OCI-M2 (cell line): ENCODE measurements around the gene POLR2I.
"Not testable (repeated sequence)": the region's sequence is repeated elsewhere in the genome, so short reads cannot be mapped to it uniquely, and the experiment has no call there.

Experiments
- DNase-seq: peaks from one replicate; lab custom pipeline; 2025; ENCODE audit not compliant: unreplicated experiment; lab: John Stamatoyannopoulos, UW

Gene POLR2I

DNA sequence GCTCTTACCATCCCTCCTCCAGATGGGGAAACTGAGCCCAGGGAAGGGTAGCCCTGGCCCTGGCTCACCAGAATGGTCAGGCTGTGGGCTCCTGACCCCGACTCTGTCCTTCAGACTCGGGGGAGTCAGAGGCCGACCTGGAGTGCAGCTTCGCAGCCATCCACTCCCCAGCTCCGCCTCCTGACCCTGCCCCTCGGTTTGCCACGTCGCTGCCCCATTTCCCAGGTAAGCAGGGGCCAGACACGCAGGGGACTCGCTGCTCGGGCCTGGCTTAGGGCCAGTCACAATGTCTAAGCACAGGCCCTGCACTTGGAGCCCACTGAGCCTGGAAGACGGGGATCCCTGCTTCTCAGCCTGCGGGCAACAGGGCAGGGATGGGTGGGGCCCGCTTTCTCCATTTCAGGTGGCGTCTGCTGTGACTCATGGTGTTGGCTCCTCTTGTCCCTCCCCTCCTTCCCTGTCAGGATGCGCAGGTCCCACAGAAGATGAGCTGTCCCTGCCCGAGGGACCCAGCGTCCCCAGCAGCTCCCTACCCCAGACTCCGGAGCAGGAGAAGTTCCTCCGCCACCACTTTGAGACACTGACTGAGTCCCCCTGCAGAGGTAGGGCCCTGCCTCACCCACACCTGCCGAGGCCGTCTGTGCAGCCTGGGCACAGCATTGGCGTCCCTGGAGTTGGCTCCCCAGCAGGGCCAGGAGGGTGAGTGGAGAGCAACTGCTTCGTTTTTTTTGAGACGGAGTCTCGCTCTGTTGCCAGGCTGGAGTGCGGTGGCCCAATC, 12.9 kb downstream of the POLR2I start:
- DNase-seq, result no peak

DNA sequence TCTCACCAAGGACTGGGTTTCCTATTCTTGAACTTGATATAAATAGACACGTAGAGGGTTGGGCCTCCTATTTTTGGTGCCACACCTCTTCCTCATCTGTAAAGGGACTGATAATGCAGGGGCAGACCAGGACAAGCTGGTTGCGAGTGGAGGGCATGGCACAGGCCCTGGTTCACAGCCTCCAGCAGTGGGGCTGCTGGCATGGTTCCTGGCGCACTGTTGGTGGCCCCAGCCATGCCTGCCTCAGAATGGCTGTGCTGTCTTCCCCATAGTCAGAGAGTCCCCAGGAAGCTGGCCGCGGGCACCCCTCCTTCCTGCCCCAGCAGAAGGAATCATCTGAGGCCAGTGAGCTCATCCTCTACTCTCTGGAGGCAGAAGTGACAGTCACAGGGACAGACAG, 14.2 kb downstream of the POLR2I start:
- DNase-seq, result no peak

DNA sequence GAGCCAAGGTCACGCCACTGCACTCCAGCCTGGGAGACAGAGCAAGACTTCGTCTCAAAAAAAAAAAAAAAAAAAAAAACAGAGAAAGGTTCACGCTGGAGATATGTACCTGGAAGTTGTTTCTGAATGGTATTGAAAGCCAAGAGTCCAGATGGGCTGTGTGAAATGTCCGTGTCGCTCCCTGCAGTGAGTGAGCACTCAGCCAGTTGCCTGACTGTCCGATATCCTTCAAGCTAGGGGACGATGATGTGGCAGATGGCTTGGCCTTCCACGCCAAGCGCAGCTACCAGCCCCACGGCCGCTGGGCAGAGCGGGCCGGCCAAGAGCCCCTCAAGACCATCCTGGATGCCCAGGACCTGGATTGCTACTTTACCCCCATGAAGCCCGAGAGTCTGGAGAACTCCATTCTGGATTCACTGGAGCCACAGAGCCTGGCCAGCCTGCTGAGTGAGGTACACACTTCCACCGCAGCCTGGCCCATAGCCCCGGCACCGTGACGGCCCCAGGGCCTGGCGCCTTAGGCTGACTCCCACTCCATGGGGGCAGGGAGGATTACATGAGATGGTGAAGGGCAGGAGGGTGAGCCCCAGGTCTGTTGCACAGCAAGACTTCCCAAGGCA, 15.4 kb downstream of the POLR2I start:
- DNase-seq, result no peak

GRCh38 chr19:36097036-36097435, 17.6 kb downstream of the POLR2I start:
- DNase-seq, result no peak

DNA sequence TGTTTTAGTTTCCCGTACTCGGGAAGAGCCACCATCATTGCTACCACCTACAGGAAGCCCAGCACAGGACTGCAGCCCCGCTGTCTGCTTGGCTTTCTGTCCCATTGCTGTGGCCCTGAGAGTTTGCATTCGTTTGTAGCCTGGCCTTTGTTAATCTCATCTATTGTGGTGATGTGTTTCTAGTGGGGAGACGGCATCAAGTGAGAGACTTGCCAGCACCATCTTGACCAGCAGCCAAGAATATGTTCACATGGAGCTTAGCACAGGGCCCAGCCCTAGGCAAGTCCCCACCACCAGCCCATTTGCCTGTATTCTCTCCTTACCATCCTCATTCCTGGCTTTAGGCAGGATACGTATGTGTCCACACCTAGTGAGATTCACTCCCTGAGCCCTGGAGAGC, 21.0 kb downstream of the POLR2I start:
- no peak for DNase-seq

- DNase-seq, result no peak
Observed at GRCh38 chr19:36093146-36093662, 21.5 kb downstream of the POLR2I start.

DNA sequence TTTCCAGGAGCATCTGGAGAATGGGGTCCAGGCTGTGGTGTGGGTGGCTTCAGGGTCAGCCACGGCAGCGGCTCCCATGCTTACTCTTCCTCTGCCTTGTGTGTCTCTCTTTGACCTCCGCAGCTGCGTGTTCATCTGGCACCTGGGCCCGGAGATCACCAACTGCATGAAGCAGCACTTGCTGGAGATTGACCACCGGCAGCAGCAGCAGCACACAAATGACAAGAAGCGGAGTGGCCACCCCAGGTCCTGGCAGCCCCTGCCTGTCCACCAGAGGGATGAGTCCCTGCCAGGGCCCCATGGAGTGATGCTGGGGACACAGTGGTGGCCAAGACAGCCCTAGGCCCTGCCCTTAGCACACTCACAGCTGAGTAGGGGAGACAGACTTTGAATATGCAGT, 22.1 kb downstream of the POLR2I start:
- no peak for DNase-seq

DNA sequence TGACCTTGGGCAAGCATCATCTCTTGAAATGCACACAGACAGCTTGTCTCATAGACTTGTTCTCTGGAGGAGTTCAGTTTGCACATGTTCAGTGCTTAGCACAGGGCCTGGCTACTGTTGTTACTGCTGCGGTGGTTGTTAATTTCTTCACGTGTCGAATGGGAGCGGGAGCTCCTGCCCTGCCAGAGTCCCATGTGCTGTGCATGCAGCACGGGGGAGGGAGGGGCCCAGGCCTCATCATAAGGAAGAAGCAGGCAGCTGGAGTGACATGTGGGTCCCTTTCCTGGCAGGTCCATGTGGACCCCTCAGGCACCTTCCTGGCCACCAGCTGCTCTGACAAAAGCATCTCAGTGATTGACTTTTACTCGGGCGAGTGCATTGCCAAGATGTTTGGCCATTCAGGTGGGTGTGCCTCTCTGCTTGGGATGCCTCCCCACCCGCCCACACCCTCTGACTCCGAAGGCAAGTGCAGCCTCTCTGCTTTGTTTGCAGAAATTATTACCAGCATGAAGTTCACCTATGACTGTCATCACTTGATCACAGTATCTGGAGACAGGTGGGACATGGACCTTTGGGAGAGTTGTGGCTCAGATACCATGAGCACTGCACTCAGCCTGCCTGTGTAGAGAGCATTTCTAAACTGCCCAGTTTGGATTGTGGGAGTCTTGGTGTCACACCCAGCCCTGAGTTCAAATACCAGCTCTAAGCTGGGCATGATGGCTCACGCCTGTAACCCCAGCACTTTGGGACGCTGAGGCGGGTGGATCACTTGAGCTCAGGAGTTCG, 23.6 kb downstream of the POLR2I start:
- no peak for DNase-seq

GRCh38 chr19:36089847-36090246, 24.8 kb downstream of the POLR2I start:
- DNase-seq, result no peak

DNA sequence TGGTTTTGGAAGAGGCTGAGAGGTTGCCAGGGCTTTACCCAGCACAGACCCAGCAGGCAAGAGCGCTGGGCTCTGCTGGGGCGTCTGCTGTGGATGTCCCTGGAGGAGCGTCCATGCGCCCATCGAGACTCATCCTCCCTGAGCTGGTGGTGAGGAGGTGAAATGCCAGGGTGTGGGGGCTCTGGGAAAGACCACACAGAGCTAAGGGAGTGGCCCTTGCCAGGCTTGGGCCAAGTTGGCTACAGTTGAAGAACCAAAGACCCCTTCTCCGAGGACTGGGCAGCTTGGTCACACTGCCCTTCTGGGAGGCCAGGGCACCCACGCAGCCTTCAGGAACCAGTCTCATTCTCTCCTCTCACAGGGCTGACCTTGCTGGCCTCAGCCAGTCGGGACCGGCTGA, 28.3 kb downstream of the POLR2I start:
- DNase-seq, result no peak

DNA sequence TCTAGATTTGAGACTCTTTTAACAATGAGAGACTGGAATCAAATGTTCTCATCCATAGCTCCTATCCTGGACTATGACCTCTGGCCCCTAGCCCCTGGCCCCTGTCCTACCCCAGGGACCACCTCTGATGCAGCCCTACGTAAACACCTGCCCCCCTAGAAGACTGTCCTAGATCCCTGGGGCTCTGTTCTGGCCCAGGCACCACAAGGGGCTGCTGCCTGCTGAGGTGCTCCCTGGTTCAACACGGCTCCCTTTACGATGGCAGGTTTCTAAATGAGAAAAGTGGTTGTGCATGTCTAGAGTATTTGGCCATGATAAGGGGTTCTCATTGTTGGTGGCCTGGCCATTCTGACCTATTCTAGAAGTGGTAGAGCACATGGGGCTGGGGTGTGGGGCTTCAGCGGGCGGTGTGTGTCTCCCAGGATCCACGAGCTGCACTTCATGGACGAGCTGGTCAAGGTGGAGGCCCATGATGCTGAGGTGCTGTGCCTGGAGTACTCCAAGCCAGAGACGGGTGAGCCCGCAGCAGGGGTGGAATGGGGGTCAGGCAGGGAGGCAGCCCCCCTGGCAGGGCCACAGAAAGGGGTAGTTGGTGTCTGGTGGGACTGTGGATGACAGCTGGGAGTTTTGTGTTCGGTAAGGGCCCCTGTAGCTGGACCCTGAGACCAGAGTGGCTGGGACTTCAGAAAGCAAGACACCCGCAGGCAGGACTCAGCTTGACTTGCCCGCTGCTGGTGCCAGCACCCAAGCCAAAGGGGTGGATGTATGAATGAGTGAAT, 30.3 kb downstream of the POLR2I start:
- no peak for DNase-seq

DNA sequence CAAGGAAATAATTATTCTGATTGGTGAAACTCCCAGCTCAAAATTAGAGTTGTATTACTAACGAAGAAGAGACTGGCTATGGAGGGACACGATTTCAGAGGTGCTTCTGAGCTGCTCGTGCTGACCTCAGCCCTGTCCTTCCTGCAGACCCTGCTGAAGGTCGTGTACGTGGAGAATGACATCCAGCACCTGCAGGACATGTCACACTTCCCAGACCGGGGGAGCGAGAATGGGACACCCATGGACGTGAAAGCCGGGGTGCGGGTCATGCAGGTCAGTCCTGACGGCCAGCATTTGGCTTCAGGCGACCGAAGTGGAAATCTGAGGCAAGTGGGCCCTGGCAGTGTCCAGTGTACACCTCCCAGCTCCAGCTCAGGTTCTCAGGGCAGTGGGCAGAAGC, 31.8 kb downstream of the POLR2I start:
- no peak for DNase-seq

DNA sequence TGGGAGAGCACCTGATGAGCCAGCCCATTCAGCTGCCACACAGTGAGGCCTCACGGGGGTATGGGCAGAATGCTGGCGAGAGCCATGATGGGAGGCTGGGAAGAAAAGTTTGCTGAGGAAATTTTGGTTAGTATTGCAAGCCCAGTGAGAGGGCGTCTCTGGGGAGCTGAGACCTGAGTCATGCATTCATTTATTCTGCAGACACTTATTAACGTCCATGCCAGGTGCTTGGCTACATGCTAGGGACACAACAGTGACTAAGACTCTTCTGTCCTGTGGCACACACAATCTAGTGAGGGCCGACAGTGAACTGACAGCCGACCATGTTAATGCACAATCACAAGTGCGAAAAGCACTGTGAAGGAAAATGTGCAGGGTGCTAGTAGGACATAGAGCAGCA, 32.8 kb downstream of the POLR2I start:
- DNase-seq, result no peak

DNA sequence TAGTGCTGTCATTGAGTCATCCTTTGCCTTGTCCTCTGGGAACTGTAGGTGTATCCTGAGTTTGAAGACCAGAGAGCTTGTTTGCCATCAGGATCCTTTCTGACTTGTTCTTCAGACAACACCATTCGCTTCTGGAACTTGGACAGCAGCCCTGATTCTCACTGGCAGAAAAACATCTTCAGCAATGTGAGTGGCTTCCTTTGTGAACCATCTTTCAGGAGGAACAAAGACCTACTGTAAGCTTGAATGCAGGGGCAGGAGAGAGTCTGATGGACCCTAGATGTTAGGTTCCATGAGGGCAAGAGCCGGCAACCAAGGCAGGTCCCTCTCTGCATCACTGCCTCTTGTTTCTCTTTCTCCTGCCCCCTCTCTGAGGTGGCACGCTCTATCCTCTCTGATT, 33.3 kb downstream of the POLR2I start:
- DNase-seq, result no peak

DNA sequence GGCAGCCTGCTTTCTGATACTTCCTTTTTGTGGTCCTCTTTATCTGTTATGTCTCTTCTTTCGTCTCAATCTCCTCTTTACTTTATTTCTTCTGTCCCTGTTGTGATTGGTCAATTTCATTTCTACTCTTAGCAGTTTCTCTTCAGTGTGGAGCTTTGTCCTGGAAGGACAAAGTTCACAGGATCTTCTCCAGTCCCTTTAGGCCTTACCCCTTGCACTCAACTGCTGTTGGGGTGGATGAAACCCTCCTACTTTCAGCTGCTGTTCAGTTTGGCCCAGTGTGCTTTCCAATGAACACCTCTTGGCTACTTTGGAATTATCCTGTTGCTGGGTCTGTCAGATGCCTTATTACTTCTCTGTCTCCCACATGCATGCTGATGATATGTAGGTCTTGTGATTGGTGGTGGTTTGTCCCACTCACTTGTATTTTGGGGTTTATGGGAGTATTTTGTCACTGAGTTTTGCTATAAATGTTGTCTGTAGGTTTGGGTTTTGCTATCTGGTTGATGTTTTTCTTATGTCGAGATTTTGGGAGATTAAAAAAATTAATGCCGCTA, 35.2 kb downstream of the POLR2I start:
- DNase-seq, result no peak

DNA sequence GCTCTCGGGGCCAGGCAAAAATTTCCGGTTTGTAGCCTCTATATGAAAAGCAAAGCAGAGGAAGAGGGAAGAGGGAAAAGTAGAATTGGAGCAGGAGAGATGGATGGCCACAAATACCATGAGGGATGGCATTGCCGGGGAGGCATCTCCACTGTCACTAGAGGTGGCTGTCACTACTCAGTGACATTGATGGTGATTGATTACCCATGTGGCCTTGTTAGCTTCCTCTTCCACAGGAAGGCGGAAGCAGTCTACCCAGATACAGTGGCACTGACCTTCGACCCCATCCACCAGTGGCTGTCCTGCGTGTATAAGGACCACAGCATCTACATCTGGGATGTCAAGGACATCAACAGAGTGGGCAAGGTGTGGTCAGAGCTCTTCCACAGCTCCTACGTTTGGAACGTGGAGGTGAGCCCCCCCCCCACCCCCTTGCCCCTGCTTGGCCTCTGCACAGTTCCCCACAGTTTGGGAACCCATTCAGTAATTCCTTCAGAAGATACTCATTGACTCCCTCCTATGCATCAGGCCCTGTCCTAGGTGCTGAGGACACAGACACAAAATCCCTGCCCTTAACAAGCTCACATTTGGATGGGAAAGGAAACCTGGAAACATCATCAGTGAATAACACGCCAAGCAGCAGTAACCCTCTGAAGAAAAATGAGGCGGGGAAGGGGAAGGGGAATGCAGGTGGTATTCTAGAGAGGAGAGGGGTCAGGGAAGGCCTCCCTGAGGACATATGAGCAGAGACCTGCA, 41.4 kb downstream of the POLR2I start:
- no peak for DNase-seq

DNA sequence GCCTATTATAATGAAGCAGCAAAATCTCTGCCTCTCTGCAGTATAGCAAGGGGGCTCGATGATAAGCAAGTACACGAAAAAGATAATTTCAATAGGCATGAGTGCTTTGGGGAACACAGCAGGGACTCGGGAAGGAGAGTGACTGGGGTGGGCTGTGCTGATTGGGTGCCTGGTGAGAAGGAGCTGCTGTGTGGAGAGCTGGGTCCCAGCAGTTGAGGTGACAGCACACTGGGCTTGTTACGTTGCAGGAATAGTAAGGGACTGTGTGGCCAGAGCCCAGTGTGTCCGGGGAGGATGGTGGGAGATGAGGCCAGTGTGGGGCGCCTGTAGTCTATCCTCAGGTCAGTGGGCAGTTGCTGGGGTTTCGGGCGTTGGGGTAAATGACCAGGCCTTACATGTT, 42.6 kb downstream of the POLR2I start:
- no peak for DNase-seq

DNA sequence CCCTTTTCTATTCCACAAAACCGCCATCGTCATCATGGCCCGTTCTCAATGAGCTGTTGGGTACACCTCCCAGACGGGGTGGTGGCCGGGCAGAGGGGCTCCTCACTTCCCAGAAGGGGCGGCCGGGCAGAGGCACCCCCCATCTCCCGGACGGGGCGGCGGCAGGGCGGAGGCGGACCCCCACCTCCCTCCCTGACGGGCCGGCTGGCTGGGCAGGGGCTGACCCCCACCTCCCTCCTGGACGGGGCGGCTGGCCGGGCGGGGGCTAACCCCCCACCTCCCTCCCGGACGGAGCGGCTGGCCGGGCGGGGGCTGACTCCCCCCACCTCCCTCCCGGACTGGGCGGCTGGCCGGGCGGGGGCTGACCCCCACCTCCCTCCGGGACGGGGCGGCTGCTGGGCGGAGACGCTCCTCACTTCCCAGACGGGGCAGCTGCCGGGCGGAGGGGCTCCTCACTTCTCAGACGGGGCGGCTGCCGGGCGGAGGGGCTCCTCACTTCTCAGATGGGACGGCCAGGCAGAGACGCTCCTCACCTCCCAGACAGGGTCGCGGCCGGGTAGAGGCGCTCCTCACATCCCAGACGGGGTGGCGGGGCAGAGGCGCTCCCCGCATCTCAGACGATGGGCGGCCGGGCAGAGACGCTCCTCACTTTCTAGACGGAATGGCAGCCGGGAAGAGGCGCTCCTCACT, 45.7 kb downstream of the POLR2I start:
- DNase-seq, result not testable (repeated sequence)

- no peak for DNase-seq
Observed at GRCh38 chr19:36067681-36068080, 47.0 kb downstream of the POLR2I start.
